WTC11 (cell line): ENCODE measurements around the gene RBM19. TPM values are rescaled to one million over a fixed set of nuclear protein-coding genes. Genes with fewer than 3 reads are reported as not detected.

Experiments
- ATAC-seq: fragments of 200-7000 bp; cut with Tn5 transposase; 2 replicates; pipeline ENCODE4 v1.10.0; 2021; ENCODE audit warnings: mild to moderate bottlenecking, moderate library complexity
- CTCF ChIA-PET: fragments of 300-600 bp; sonication (Branson Sonifier 250); formaldehyde crosslinking; loops from one replicate; lab custom pipeline; 2021; ENCODE audit warnings: antibody characterized with exemption; lab: Charles Lee
- POLR2A ChIA-PET: fragments of 350-600 bp; sonication (Branson Sonifier 250); formaldehyde crosslinking; loops from one replicate; lab custom pipeline; 2021; ENCODE audit warnings: antibody characterized with exemption; lab: Charles Lee
- DNase-seq: peaks from one replicate; pipeline ENCODE4 v3.0.0; 2021; ENCODE audit warnings: low spot score
- H3K27ac Mint-ChIP-seq: 2 replicates; pipeline ENCODE4 v1.8.0; 2021; ENCODE audit warnings: mixed read lengths
- H3K27me3 Mint-ChIP-seq: 2 replicates; pipeline ENCODE4 v1.8.0; 2021; ENCODE audit warnings: low read depth, mild to moderate bottlenecking, moderate library complexity, mixed read lengths
- H3K36me3 Mint-ChIP-seq: 2 replicates; pipeline ENCODE4 v1.8.0; 2021; ENCODE audit warnings: mixed read lengths
- H3K4me1 Mint-ChIP-seq: 2 replicates; pipeline ENCODE4 v1.8.0; 2022; ENCODE audit warnings: mixed read lengths
- H3K4me3 Mint-ChIP-seq: 2 replicates; pipeline ENCODE4 v1.8.0; 2021; ENCODE audit warnings: mild to moderate bottlenecking, moderate library complexity, mixed read lengths
- H3K9me3 Mint-ChIP-seq: 2 replicates; pipeline ENCODE4 v1.8.0; 2021; ENCODE audit warnings: mixed read lengths
- CBFB ChIP-seq: sonication (generic); formaldehyde crosslinking; IDR thresholded peaks from 2 replicates; pipeline ENCODE4 v1.8.1; 2022; ENCODE audit warnings: mild to moderate bottlenecking, low read depth, missing genetic modification reagents
- CTCF ChIP-seq: fragments of 200-600 bp; IDR thresholded peaks from 2 replicates; pipeline ENCODE4 v1.8.0; 2022; ENCODE audit warnings: antibody characterized with exemption
- FOXK1 ChIP-seq: sonication (generic); formaldehyde crosslinking; IDR thresholded peaks from 2 replicates; pipeline ENCODE4 v1.8.0; 2022; ENCODE audit warnings: mild to moderate bottlenecking, moderate library complexity, missing genetic modification reagents
- FOXP4 ChIP-seq: sonication (generic); formaldehyde crosslinking; IDR thresholded peaks from 2 replicates; pipeline ENCODE4 v1.8.0; 2022; ENCODE audit warnings: mild to moderate bottlenecking, missing genetic modification reagents
- IRF2 ChIP-seq: sonication (generic); formaldehyde crosslinking; IDR thresholded peaks from 2 replicates; pipeline ENCODE4 v1.8.0; 2022; ENCODE audit warnings: low read depth, missing genetic modification reagents, borderline replicate concordance
- KAT7 ChIP-seq: sonication (generic); formaldehyde crosslinking; IDR thresholded peaks from 2 replicates; pipeline ENCODE4 v1.8.1; 2023; ENCODE audit warnings: missing genetic modification reagents, mild to moderate bottlenecking, borderline replicate concordance
- MLX ChIP-seq: sonication (generic); formaldehyde crosslinking; IDR thresholded peaks from 2 replicates; pipeline ENCODE4 v1.8.1; 2023; ENCODE audit warnings: mild to moderate bottlenecking, missing genetic modification reagents, moderate library complexity
- NFE2L1 ChIP-seq: sonication (generic); formaldehyde crosslinking; IDR thresholded peaks from 2 replicates; pipeline ENCODE4 v1.8.1; 2023; ENCODE audit warnings: missing genetic modification reagents
- NR2C2 ChIP-seq: sonication (generic); formaldehyde crosslinking; IDR thresholded peaks from 2 replicates; pipeline ENCODE4 v1.8.0; 2022; ENCODE audit warnings: mild to moderate bottlenecking, missing genetic modification reagents
- PRDM15 ChIP-seq: sonication (generic); formaldehyde crosslinking; IDR thresholded peaks from 2 replicates; pipeline ENCODE4 v1.8.0; 2022; ENCODE audit warnings: missing genetic modification reagents
- SMAD3 ChIP-seq: sonication (generic); formaldehyde crosslinking; IDR thresholded peaks from 2 replicates; pipeline ENCODE4 v1.8.0; 2022; ENCODE audit warnings: missing genetic modification reagents, mild to moderate bottlenecking, borderline replicate concordance
- TP53 ChIP-seq: sonication (generic); formaldehyde crosslinking; IDR thresholded peaks from 2 replicates; pipeline ENCODE4 v1.8.1; 2023; ENCODE audit warnings: mild to moderate bottlenecking, missing genetic modification reagents
- ZNF121 ChIP-seq: sonication (generic); formaldehyde crosslinking; IDR thresholded peaks from 2 replicates; pipeline ENCODE4 v1.8.0; 2023; ENCODE audit warnings: missing genetic modification reagents
- ZNF138 ChIP-seq: sonication (generic); formaldehyde crosslinking; conservative IDR thresholded peaks from 2 replicates; pipeline ENCODE4 v1.8.1; 2022; ENCODE audit warnings: mild to moderate bottlenecking, moderate library complexity, missing genetic modification reagents
- ZNF396 ChIP-seq: fragments of 250-450 bp; sonication (Bioruptor Pico); IDR thresholded peaks from 2 replicates; pipeline ENCODE4 v1.8.0; 2021; ENCODE audit warnings: mild to moderate bottlenecking, moderate library complexity, borderline replicate concordance
- total RNA-seq: library from RNA; stranded (reverse); gene quantifications from 3 replicates; pipeline ENCODE4 v1.2.3, GENCODE V29; 2021
- TF ChIP-seq, protein P1 (sequence below): sonication (generic); formaldehyde crosslinking; IDR thresholded peaks from 2 replicates; pipeline ENCODE4 v1.8.1; 2022; ENCODE audit warnings: mild to moderate bottlenecking, missing genetic modification reagents, moderate library complexity, borderline replicate concordance

RBM19 gene
- total RNA-seq, 1 experiment from 2014 or later: 60.1 TPM

DNA sequence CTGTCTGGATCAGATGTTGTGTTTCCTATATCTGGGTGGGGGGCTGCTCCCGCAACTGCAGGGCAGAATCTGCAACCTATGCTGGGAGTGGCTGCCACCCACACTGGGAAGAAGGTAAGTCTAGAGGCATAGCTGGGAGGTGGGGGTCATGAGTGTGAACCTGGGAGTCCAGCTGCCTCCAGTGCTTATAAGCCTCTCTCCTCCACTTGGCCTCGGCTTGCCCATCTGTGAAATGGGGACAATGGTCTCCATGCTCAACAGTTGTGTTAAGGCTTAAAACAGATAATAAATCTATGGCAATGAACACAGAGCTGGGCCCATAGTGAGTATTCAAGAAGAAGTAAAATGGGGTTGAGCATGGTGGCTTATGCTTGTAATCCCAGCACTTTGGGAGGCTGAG is 90.0 kb downstream of the RBM19 start:
- Mint-ChIP-seq H3K27ac (no peak overlapping the region), H3K4me3 (no peak overlapping the region), H3K36me3 (peaks cover 18% of the 10 kb centered on the region), H3K27me3 (no peaks in the 10 kb centered on the region), H3K4me1 (no peaks in the 10 kb centered on the region), H3K9me3 (no peaks in the 10 kb centered on the region)
- no peak for TF ChIP-seq PRDM15 (CRISPR knock-in tag)
- no peak for TF ChIP-seq IRF2 (CRISPR knock-in tag)
- TF ChIP-seq FOXP4 (CRISPR knock-in tag): no peak
- TF ChIP-seq NFE2L1: no peak
- no peak for TF ChIP-seq CBFB
- TF ChIP-seq, protein P1, sequence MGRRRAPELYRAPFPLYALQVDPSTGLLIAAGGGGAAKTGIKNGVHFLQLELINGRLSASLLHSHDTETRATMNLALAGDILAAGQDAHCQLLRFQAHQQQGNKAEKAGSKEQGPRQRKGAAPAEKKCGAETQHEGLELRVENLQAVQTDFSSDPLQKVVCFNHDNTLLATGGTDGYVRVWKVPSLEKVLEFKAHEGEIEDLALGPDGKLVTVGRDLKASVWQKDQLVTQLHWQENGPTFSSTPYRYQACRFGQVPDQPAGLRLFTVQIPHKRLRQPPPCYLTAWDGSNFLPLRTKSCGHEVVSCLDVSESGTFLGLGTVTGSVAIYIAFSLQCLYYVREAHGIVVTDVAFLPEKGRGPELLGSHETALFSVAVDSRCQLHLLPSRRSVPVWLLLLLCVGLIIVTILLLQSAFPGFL (CRISPR knock-in tag): no peak
- TF ChIP-seq ZNF396 (CRISPR knock-in tag): no peak
- ATAC-seq (no peak), DNase-seq (no peak)
- CTCF ChIA-PET: interaction anchor here (1.6 kb wide), 1 partner anchor 13 kb away, joined by 5 read pairs; no protein-coding TSS in a partner anchor
- POLR2A ChIA-PET: no interaction called here

- no peaks in the 10 kb centered on the region for H3K27me3 Mint-ChIP-seq
- TF ChIP-seq FOXK1: no peak
- no peak for TF ChIP-seq ZNF138
- TF ChIP-seq NR2C2 (CRISPR knock-in tag): no peak
- TF ChIP-seq ZNF121 (CRISPR knock-in tag): no peak
- TF ChIP-seq TP53 (CRISPR knock-in tag): no peak
- no peak for TF ChIP-seq CTCF
- TF ChIP-seq ZNF396 (CRISPR knock-in tag): no peak
- no peak for TF ChIP-seq SMAD3 (CRISPR knock-in tag)
- TF ChIP-seq, all 79 proteins: peak for 0
- ChIA-PET CTCF (no interaction called here), POLR2A (no interaction called here)
- no peak for DNase-seq
- Mint-ChIP-seq H3K4me3 (no peak overlapping the region), H3K9me3 (no peaks in the 10 kb centered on the region), H3K27ac (no peak overlapping the region), H3K36me3 (peaks cover 21% of the 10 kb centered on the region), H3K4me1 (no peaks in the 10 kb centered on the region)
- ATAC-seq: no peak
These were observed 90.4 kb downstream of the RBM19 start for GRCh38 chr12:113875691-113876090.

DNA sequence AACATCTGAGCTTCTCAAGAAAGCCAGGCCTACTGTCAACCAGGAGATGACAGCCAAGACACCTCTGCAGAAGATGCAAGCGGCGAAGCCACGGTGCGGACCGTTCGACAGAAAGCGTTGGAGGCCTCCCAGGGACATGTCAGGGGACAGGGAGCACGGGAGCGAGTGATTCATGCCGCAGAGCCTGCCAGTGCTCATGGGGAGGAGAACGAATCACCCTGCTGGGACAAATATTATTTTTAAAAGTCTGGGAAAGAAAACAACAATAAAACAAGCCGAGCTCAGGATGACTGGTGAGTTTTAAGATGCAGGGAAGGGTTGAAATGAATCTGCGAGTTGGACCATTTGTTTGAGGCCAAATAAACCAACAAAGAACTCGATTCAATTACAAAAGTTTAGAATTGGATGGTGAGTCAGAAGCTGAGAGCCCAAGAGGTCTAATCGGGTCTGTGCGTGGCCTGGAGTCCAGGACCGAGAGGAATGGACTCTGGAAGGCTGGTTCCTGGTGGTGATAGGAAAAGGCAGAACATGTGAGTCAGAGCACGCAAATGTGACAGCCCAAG is 91.0 kb downstream of the RBM19 start:
- ChIA-PET CTCF (no interaction called here), POLR2A (no interaction called here)
- Mint-ChIP-seq H3K27ac (0 out of 2 replicates have a peak overlapping the region, but pooled peaks have one; percentile 57), H3K36me3 (peaks cover 21% of the 10 kb centered on the region), H3K4me3 (no peak overlapping the region), H3K27me3 (no peaks in the 10 kb centered on the region), H3K4me1 (no peaks in the 10 kb centered on the region), H3K9me3 (no peaks in the 10 kb centered on the region)
- no peak for DNase-seq
- no peak for ATAC-seq
- TF ChIP-seq KAT7 (CRISPR knock-in tag) (no peak), PRDM15 (CRISPR knock-in tag) (0 out of 2 replicates have a peak, but pooled peaks have one; percentile 24), MLX (CRISPR knock-in tag) (no peak)
